Omental fat pad (tissue), 4 donors: Measurements from ENCODE around the gene HNF4A. TPM values are rescaled to one million over a fixed set of nuclear protein-coding genes. Genes with fewer than 3 reads are reported as not detected.

Experiments used
- ATAC-seq: fragments of 150-250 bp; one replicate; pipeline ENCODE4 v1.9.1; 2016; ENCODE audit warnings: mild to moderate bottlenecking, moderate library complexity; ENCODE audit not compliant: low FRiP score
- DNase-seq: peaks from one replicate; pipeline ENCODE4 v3.0.0-alpha.2; 2019; ENCODE audit warnings: low spot score
- total RNA-seq, 4 donors: library from RNA; depleted of rRNA; stranded (reverse); fragments of >200 nt; gene quantifications; one replicate each; pipeline ENCODE4 v1.1.0, GENCODE V29; 2016
- TF ChIP-seq, protein P1 (sequence below), 3 donors: fragments of 450-650 bp; IDR thresholded peaks; one replicate each; pipeline ENCODE4 v1.5.1; 2016 to 2017; ENCODE audit warnings: antibody characterized with exemption in 3 of 3, mild to moderate bottlenecking in 3 of 3, moderate library complexity in 2 of 3

HNF4A gene
- total RNA-seq, 4 donors from 2014 or later, result not detected

DNA sequence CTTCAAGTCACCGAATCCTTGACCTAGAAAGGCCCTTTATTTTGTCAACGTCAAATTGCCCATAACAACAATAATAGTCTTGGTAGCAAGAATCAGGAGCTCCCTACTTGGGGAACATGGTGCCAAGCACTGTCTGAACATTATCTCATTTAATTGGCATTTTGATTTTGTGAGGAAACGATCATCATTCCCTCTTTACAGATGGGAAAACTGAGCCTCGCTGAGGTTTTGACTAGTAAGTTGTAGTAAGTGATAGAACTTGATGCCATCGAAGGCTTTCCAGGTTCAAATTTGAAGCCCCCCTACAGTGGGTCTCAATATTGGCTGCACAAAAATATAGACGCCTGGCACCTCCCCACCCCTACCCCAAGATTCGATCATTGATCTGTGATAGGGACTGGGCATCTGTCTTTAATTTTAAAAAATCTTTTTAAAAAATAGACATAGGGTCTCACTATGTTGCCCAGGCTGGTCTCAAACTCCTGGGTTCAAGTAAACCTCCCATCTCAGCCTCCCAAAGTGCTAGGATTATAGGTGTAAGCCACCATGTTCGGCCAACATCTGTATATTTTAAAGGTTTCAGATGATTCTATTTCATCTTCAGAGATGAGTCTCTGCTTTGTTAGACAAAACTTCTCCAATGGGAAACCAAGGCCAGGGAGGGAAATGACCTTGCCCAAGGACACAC is 36.7 kb downstream of the HNF4A start:
- ATAC-seq, result no peak

DNA sequence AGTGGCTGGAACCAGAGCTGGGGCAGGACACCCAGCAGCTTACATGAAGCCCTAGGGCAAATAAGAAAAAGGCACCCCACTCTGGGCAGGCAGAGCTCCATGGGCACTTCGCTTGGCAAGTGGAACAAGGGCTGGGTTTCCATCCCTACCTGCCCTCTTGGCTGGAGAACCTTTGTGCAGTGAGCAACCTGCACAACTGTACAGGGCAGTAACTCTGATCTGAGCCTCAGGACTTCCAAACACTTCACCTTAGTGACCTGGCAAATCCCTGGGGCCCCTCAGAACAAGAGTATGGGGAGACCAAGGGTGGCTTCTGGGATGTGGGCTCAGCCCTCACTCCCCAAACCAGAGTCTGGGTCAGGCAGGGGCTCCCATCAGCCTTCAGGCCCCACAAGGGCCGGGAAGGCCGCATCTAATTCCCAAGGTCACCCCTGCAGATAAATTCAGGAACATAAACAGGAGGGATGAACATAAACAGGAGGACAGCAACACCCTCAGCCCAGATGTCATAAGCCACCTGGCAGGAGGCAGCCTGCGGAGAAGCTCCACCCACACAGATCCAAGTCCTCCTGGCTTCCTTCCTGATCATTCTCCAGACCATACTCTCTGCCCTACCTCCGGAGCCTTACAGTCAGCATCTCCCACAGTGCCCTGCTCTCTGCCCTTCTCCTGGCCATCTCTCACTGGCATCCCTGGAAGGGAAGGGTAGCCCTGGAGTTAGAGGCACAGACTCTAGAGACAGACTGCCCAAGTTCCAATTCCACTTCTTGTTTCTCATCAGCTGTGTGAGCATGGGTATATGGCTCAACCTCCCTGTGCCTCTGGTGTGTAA is 37.5 kb downstream of the HNF4A start:
- ATAC-seq (no peak), DNase-seq (no peak)
- TF ChIP-seq, protein P1, sequence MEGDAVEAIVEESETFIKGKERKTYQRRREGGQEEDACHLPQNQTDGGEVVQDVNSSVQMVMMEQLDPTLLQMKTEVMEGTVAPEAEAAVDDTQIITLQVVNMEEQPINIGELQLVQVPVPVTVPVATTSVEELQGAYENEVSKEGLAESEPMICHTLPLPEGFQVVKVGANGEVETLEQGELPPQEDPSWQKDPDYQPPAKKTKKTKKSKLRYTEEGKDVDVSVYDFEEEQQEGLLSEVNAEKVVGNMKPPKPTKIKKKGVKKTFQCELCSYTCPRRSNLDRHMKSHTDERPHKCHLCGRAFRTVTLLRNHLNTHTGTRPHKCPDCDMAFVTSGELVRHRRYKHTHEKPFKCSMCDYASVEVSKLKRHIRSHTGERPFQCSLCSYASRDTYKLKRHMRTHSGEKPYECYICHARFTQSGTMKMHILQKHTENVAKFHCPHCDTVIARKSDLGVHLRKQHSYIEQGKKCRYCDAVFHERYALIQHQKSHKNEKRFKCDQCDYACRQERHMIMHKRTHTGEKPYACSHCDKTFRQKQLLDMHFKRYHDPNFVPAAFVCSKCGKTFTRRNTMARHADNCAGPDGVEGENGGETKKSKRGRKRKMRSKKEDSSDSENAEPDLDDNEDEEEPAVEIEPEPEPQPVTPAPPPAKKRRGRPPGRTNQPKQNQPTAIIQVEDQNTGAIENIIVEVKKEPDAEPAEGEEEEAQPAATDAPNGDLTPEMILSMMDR (IDR thresholded peaks at IDR 0.05), result no peak

More for the DNA sequence above, 36.7 kb downstream of the HNF4A start:
- TF ChIP-seq, protein P1 (IDR thresholded peaks at IDR 0.05), result no peak
- DNase-seq, result no peak

DNA sequence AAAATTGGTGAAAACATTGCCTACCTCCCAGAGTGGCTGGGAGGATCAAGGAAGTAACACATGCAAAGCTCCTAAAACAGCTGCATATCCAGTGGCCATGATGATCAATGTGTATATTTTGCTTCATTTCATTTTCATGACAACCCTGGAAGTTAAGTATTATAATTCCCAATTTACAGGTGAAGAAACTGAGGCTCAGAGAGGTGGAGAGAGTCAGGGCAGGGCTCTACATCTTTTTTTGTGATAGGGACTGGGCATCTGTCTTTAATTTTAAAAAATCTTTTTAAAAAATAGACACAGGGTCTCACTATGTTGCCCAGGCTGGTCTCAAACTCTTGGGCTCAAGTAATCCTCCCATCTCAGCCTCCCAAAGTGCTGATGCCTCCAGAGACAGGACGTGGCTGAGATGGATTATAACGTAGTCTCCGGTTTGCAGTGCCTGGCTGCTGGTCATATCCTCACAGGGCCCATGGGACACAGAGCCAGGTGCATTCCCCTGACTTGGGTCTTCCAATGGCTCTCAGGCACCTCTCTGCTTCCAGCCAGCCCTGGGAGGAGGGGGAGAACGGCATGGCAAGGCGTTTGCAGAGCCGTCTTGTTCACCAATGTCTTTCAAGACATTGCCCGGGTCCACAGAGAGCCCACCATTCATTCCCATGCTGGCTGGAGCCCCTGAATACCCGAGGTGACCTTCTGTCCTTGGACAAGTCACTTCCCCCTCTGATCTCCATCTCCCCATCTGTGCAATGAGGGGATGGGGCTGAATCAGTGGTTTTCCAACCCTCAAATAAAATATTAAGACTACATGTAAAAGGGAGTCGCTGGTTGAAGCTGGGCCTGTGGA is 38.3 kb downstream of the HNF4A start:
- DNase-seq (no peak), ATAC-seq (no peak)
- TF ChIP-seq, protein P1 (IDR thresholded peaks at IDR 0.05), result no peak

DNA sequence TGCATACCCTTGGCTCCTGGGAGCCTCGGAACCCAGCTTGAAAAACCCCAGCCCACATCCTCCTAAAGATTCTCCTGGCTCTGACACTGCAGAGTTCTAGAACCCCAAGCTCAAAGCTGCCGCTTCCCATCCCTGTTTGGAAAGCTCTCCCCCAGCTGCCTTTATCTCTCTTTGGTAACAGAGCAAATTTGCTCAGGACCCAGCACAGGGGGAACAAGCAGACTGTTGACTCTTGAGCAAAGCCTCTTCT is 38.9 kb downstream of the HNF4A start:
- TF ChIP-seq, protein P1 (IDR thresholded peaks at IDR 0.05), result no peak
- ATAC-seq (no peak), DNase-seq (no peak)

DNA sequence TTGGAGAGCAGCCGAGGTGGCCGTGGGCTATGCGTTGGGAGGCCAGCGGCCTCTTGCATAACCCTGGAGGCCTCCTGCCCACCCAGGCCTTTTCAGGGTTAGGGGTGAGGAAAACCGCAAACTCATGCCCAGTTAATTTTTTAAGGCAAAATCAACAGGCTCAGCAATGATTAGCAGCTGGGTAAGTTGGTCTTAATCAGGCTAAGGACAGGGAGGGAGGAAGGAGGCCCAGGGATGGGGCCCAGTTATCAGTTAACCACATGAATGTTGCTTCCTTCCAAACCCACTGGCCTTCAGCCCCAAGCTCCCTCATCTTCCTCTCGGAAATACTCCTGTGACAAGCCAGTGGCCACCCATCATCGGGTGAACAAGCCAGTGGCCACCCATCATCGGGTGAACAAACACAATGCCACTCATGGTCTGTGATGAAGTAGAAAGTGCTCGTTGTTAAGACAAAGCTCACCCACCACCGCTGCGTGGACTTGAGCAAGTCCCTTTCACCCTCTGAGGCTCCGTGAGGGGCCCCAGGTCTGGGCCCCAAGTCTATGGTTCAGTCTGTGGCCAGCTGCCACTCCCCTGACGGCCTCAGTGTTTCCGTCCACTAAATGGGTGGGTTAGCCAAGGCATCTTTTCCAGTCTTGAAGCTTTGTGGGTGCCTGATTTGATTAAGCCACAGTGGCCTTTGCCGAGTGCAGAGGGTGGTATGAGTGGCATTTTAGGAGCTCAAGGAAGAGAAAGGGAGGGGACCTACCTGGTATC is 39.4 kb downstream of the HNF4A start:
- TF ChIP-seq, protein P1 (IDR thresholded peaks at IDR 0.05), result no peak
- DNase-seq (no peak), ATAC-seq (no peak)

DNA sequence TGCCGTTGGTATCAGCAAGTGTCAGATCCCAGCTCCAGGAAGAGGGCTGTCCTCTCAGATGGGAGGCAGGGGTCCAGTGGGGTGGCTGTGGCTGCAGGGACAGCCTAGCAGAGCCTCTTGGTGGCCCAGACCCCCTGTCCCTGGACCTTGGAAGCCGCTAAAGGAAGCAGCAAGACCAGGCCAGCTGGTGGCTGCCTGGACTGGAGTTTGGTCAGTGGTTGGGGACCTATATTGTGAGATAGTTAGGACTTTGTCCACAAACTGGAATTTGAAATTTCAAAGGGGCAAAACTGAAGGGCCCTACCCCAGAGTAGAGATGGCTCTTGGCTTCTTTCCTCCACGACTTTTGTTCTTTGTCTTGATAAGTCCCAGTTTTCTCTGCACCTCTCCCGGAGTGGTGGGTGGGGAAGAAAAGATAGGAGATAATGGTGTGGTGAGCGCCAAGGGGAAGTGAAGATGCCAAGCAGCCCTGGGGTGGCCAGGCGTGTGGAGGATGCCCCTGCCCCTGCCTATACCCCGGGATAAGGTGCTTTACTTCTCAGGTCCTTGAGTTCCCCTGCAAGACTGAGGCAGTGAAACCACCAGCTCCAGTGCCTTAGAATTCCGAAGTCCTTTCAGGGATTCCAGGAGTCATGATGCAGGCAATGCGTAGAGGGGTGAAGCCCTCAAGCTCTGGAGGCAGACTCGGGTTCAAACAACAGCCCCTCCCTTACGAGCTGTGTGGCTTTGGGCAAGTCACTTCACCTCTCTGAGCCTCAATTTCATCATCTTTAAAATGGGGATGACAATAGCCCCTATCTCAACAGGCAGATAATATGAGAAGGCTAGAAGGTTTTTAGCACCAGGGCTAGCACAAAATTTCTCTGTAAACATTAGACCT is 40.2 kb downstream of the HNF4A start:
- ATAC-seq (no peak), DNase-seq (no peak)
- TF ChIP-seq, protein P1 (IDR thresholded peaks at IDR 0.05), result no peak
